H1 (cell line): ENCODE data around the gene MYO5B.

Source experiments
- CHD2 ChIP-seq: IDR thresholded peaks from 2 replicates; pipeline ENCODE4 v1.6.1; 2012; ENCODE audit warnings: low read length, improper control_type of control experiment
- EP300 ChIP-seq, 2 experiments: IDR thresholded peaks; 1 replicate in 1 of 2; 2 replicates in 1 of 2; pipeline ENCODE4 v1.6.1; 2011 to 2012; ENCODE audit warnings: low read depth in 2 of 2, low read length in 2 of 2, mild to moderate bottlenecking in 2 of 2, borderline replicate concordance in 1 of 2, inconsistent platforms in 1 of 2, moderate library complexity in 1 of 2
- PHF8 ChIP-seq: fragments of 200-600 bp; sonication (generic); conservative IDR thresholded peaks from 2 replicates; pipeline ENCODE4 v1.7.1; 2012; ENCODE audit warnings: low read depth, mild to moderate bottlenecking, inconsistent platforms, low read length, moderate library complexity
- TF ChIP-seq, protein P1 (sequence below): IDR thresholded peaks from 2 replicates; pipeline ENCODE4 v1.6.1; 2011; ENCODE audit warnings: low read length, improper control_type of control experiment
- TF ChIP-seq, protein P2 (sequence below), 3 experiments: IDR thresholded peaks; 1 replicate in 2 of 3; 2 replicates in 1 of 3; pipeline versions ENCODE4 v1.5.1 to v1.6.1; 2011; ENCODE audit warnings: low read length in 3 of 3, mild to moderate bottlenecking in 3 of 3, inconsistent platforms in 2 of 3, low read depth in 1 of 3, moderate library complexity in 1 of 3; ENCODE audit not compliant: insufficient read depth in 1 of 3; ENCODE audit errors: control extremely low read depth in 1 of 3

DNA sequence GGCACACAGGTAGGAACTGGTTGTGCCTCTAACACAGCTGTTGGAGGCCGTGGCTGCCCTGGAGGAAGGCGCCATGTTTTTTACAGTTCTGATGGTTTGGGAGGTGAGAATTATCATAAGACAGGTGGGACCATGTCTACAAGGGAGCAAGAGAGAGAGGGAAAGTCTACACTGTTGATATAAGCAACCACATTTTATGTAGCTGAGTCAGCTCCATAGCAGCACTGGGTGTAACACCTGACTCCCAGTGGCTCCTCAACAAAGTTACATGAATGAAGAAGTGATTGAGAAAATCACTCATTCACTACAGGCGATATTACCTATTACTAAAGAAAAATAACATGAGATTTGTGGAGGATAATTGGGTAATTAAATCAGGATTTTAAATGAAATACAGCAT is 340.3 kb downstream of the MYO5B start:
- TF ChIP-seq CHD2 (no peak), EP300 (IDR thresholded peaks at IDR 0.05; ENCODE audit: borderline replicate concordance in 1 of 2, low read depth in 2 of 2, low read length in 2 of 2) (no peak), PHF8 (no peak)
- TF ChIP-seq, protein P1, sequence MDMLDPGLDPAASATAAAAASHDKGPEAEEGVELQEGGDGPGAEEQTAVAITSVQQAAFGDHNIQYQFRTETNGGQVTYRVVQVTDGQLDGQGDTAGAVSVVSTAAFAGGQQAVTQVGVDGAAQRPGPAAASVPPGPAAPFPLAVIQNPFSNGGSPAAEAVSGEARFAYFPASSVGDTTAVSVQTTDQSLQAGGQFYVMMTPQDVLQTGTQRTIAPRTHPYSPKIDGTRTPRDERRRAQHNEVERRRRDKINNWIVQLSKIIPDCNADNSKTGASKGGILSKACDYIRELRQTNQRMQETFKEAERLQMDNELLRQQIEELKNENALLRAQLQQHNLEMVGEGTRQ: no peak
- TF ChIP-seq, protein P2, sequence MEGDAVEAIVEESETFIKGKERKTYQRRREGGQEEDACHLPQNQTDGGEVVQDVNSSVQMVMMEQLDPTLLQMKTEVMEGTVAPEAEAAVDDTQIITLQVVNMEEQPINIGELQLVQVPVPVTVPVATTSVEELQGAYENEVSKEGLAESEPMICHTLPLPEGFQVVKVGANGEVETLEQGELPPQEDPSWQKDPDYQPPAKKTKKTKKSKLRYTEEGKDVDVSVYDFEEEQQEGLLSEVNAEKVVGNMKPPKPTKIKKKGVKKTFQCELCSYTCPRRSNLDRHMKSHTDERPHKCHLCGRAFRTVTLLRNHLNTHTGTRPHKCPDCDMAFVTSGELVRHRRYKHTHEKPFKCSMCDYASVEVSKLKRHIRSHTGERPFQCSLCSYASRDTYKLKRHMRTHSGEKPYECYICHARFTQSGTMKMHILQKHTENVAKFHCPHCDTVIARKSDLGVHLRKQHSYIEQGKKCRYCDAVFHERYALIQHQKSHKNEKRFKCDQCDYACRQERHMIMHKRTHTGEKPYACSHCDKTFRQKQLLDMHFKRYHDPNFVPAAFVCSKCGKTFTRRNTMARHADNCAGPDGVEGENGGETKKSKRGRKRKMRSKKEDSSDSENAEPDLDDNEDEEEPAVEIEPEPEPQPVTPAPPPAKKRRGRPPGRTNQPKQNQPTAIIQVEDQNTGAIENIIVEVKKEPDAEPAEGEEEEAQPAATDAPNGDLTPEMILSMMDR (IDR thresholded peaks at IDR 0.05; ENCODE audit: control extremely low read depth in 1 of 3, insufficient read depth in 1 of 3, low read depth in 1 of 3, low read length in 3 of 3): no peak
